Thyroid gland (tissue), 4 donors: ENCODE results near the gene SLC6A19. TPM values are rescaled to one million over a fixed set of nuclear protein-coding genes. Genes with fewer than 3 reads are reported as not detected.

Source experiments
- DNase-seq, 2 donors: peaks; one replicate each; pipeline ENCODE4 v3.0.0-alpha.2; 2019
- H3K27ac ChIP-seq, 3 donors: fragments of 200-600 bp; sonication (generic); 1 replicate in 2 of 3; 2 replicates in 1 of 3; pipeline ENCODE4 v1.5.1; 2016 to 2019; ENCODE audit warnings: mild to moderate bottlenecking in 1 of 3, moderate library complexity in 1 of 3
- H3K27me3 ChIP-seq: fragments of 200-600 bp; sonication (generic); one replicate; pipeline ENCODE4 v1.5.1; 2019
- H3K36me3 ChIP-seq, 2 donors: fragments of 200-600 bp; sonication (generic); one replicate each; pipeline ENCODE4 v1.5.1; 2016 to 2019
- H3K4me1 ChIP-seq, 2 donors: fragments of 200-600 bp; sonication (generic); one replicate each; pipeline ENCODE4 v1.5.1; 2017 to 2019
- H3K4me3 ChIP-seq, 3 donors: fragments of 200-600 bp; sonication (generic); replicated peaks in 1 of 3; 1 replicate in 2 of 3; 2 replicates in 1 of 3; pipeline ENCODE4 v1.5.1; 2016; ENCODE audit warnings: mild to moderate bottlenecking in 1 of 3
- H3K9me3 ChIP-seq: fragments of 200-600 bp; sonication (generic); one replicate; pipeline ENCODE4 v1.5.1; 2017
- POLR2A ChIP-seq, 2 donors: fragments of 450-650 bp; IDR thresholded peaks; one replicate each; pipeline ENCODE4 v1.6.1; 2017; ENCODE audit warnings: antibody characterized with exemption in 2 of 2, mild to moderate bottlenecking in 2 of 2, moderate library complexity in 1 of 2
- WGBS, 2 donors: methylation state at CpG; one replicate each; pipeline ENCODE4 v1.1.5; 2017; 5-methylcytosine and 5-hydroxymethylcytosine counted together
- intact Hi-C: fragments of 100-400 bp; cut with DNase I; formaldehyde crosslinking; loops from one replicate; pipeline ENCODE4 v1.15.1; 2023
- total RNA-seq, 4 donors: library from RNA; depleted of rRNA; stranded (reverse); fragments of >200 nt; gene quantifications; one replicate each; pipeline ENCODE4 v1.2.3, GENCODE V29; 2016
- TF ChIP-seq, protein P1 (sequence below), 6 experiments: fragments of 200-600 bp in 3 of 6; fragments of 450-650 bp in 3 of 6; sonication (generic) in 3 of 6; IDR thresholded peaks; one replicate each; pipeline ENCODE4 v1.5.1; 2016 to 2019; ENCODE audit warnings: antibody characterized with exemption in 6 of 6, mild to moderate bottlenecking in 2 of 6, inconsistent platforms in 1 of 6, moderate library complexity in 1 of 6

The SLC6A19 gene
- total RNA-seq, 4 donors from 2014 or later: not detected

DNA sequence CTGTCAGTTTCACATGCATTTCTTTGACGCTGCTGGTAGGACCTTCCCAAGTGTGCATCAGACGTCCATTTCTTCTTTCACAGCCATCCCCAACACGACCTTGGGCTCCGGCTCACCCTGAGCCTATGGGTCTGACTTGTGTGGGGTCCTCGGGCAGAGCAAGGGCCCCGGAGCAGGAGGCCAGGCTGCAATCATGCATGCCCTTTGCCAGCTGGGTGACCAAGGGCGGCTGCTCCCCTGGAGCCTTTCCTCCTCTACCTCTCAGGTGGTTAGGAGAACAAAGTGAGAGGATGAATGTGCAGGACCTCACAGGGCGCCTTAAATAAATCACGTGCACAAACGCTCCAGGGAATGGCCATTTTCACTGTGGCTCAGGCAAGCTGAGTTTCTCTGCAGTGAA is 60.2 kb downstream of the SLC6A19 start:
- DNase-seq: no peak
- no peak overlapping the region for H3K4me3 ChIP-seq
- no peaks in the 10 kb centered on the region for H3K36me3 ChIP-seq
- no peak overlapping the region for H3K27ac ChIP-seq
- intact Hi-C loops: no loop called here
- no peaks in the 10 kb centered on the region for H3K27me3 ChIP-seq
- TF ChIP-seq, protein P1, sequence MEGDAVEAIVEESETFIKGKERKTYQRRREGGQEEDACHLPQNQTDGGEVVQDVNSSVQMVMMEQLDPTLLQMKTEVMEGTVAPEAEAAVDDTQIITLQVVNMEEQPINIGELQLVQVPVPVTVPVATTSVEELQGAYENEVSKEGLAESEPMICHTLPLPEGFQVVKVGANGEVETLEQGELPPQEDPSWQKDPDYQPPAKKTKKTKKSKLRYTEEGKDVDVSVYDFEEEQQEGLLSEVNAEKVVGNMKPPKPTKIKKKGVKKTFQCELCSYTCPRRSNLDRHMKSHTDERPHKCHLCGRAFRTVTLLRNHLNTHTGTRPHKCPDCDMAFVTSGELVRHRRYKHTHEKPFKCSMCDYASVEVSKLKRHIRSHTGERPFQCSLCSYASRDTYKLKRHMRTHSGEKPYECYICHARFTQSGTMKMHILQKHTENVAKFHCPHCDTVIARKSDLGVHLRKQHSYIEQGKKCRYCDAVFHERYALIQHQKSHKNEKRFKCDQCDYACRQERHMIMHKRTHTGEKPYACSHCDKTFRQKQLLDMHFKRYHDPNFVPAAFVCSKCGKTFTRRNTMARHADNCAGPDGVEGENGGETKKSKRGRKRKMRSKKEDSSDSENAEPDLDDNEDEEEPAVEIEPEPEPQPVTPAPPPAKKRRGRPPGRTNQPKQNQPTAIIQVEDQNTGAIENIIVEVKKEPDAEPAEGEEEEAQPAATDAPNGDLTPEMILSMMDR (IDR thresholded peaks at IDR 0.05): no peak
- TF ChIP-seq POLR2A (IDR thresholded peaks at IDR 0.05): no peak
- 93 to 94% methylated on average over 9 to 10 of the region's 10 CpGs for WGBS, 2 donors
- H3K9me3 ChIP-seq: no peaks in the 10 kb centered on the region
- no peaks in the 10 kb centered on the region for H3K4me1 ChIP-seq

DNA sequence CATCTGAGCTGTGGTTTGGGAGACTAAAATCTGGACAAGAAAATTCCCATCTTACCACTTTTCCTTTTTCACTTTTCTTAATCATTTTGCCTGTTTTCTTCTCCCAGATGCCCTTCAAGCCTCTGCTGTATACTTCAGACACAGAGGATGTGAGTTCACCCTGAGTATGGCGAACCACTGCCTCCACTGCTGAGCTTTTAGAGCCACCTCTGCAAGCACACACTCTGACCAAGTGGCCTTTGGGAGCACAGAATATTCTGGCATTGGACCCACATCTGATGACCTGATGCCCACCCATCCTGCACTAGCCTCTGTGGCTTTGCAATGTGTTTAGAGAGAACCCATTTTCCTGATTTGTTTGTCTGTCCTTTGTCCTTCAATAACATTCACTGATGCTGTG is 61.0 kb downstream of the SLC6A19 start:
- H3K4me1 ChIP-seq: no peaks in the 10 kb centered on the region
- no peak overlapping the region for H3K4me3 ChIP-seq
- intact Hi-C loops: no loop called here
- no peak for TF ChIP-seq POLR2A (IDR thresholded peaks at IDR 0.05)
- TF ChIP-seq, protein P1 (IDR thresholded peaks at IDR 0.05): no peak
- no peaks in the 10 kb centered on the region for H3K36me3 ChIP-seq
- no peak overlapping the region for H3K27ac ChIP-seq
- no peaks in the 10 kb centered on the region for H3K27me3 ChIP-seq
- DNase-seq: no peak
- H3K9me3 ChIP-seq: no peaks in the 10 kb centered on the region
- 92 to 100% methylated on average over 1 of the region's 1 CpG for WGBS, 2 donors

DNA sequence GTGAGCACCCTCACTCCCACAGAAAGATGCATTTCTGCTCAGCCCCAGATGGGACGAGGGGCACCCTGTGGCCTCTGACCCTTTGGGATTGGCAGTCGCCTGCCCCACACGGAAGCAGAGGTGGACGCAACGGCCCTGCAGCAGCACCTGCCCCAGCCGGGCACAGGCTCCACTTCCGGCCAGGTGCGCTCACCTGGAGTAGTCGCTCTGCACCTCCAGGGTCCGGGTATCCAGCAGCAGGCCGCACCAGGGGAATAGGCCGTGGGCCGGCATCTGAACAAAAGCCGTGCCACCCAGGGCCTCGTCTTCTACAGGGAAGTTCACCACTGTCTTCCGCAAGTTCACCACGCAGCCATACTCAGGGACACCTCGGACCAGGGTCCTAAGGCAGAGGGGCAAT is 62.8 kb downstream of the SLC6A19 start:
- no peaks in the 10 kb centered on the region for H3K27me3 ChIP-seq
- no peak overlapping the region for H3K27ac ChIP-seq
- no peaks in the 10 kb centered on the region for H3K36me3 ChIP-seq
- no peaks in the 10 kb centered on the region for H3K9me3 ChIP-seq
- no peak for TF ChIP-seq POLR2A (IDR thresholded peaks at IDR 0.05)
- TF ChIP-seq, protein P1 (IDR thresholded peaks at IDR 0.05): no peak
- no peak for DNase-seq
- 92 to 97% methylated on average over 8 to 10 of the region's 18 CpGs for WGBS, 2 donors
- no peak overlapping the region for H3K4me3 ChIP-seq
- intact Hi-C loops: no loop called here
- H3K4me1 ChIP-seq: no peaks in the 10 kb centered on the region

DNA sequence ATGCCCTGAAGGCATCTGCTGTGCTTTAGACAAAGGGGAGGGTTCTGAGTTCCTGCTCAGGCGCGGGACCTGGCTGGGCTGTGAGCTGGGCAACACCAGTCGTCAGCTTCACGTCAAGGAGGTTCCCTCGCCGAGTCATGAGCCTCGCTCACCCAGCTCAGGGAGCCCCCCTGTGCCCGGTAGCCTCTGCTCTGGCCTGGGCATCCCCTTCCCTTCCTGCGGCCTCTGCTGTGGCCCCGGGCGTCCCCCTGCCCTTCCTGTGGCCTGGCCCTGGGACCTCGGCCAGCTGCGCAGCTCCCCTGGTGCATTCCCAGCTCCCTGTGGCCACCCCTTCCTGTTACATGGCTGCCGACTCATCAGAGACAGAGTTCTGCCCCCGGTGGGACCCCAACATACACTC is 63.6 kb downstream of the SLC6A19 start:
- H3K27ac ChIP-seq: no peak overlapping the region
- no peaks in the 10 kb centered on the region for H3K27me3 ChIP-seq
- H3K4me1 ChIP-seq: no peaks in the 10 kb centered on the region
- TF ChIP-seq POLR2A (IDR thresholded peaks at IDR 0.05): no peak
- TF ChIP-seq, protein P1 (IDR thresholded peaks at IDR 0.05): no peak
- DNase-seq: no peak
- no peaks in the 10 kb centered on the region for H3K9me3 ChIP-seq
- H3K4me3 ChIP-seq: no peak overlapping the region
- intact Hi-C loops: no loop called here
- 79 to 83% methylated on average over 9 to 15 of the region's 15 CpGs for WGBS, 2 donors
- no peaks in the 10 kb centered on the region for H3K36me3 ChIP-seq

DNA sequence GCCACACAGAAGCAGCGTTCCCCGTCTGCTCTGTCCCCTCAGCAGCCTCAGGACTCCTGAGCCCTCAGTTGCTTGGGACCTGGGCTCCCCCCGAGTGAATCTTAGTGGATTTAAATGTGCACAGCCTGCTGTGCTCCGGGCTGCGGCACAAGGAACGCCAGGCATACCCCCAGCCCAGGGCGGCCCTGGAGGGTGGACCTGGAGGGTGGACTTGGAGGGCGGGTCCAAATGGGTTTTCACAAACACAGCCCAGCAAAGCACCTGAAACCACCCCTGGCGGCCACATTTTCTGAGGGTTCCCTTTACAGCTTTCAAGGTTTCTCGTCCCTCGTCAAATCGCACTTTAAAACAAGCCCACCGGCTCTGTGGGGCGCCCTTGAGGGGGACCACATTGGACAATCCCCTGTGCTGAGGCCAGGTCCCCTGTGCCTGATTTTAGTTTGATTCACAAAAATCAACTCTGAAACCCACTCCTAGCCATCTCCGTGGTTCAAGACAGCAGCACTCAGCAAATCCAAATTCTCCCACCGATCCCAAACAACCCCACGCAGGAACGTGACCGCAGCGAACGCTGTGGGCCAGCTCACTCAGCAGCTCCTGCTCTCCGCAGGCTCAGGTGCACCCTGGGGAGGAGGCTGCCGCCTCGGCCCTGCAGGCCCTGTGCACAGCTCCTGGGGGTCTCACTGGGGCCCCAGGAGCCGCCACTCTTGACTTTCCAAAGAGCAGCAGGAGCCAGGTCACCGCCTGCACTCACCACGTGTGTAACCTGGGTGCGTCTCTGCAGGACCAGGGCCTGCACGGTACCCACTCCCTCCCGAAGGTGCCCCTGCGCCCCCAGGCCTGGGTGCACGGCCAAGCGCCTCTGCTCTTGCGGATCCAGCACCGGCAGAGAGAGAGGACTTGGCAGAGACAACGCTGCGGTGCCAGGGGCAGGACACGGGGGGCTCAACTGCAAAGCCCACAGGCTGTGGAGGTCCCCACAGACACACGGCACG is 64.4 kb downstream of the SLC6A19 start:
- intact Hi-C loops: no loop called here
- no peak overlapping the region for H3K27ac ChIP-seq
- H3K36me3 ChIP-seq: no peaks in the 10 kb centered on the region
- DNase-seq: no peak
- 89 to 92% methylated on average over 29 to 36 of the region's 40 CpGs for WGBS, 2 donors
- no peaks in the 10 kb centered on the region for H3K9me3 ChIP-seq
- H3K4me1 ChIP-seq: no peaks in the 10 kb centered on the region
- no peaks in the 10 kb centered on the region for H3K27me3 ChIP-seq
- TF ChIP-seq POLR2A (IDR thresholded peaks at IDR 0.05): no peak
- TF ChIP-seq, protein P1 (IDR thresholded peaks at IDR 0.05): no peak
- H3K4me3 ChIP-seq: no peak overlapping the region
